PC-9 (cell line): Measurements from ENCODE around the gene DMXL1.

ENCODE experiments used
- CTCF ChIP-seq: fragments of 200-600 bp; sonication (generic); conservative IDR thresholded peaks from 2 replicates; pipeline ENCODE4 v1.6.1; 2017; ENCODE audit warnings: mixed run types, antibody characterized with exemption, mild to moderate bottlenecking, moderate library complexity
- EZH2 ChIP-seq: fragments of 200-600 bp; sonication (generic); IDR thresholded peaks from 2 replicates; pipeline ENCODE4 v1.8.0; 2017; ENCODE audit warnings: antibody characterized with exemption, low read depth

- no peak for TF ChIP-seq CTCF
- no peak for TF ChIP-seq EZH2
These were observed 7.4 kb downstream of the DMXL1 start for GRCh38 chr5:119078071-119078846.
